Astrocyte of the cerebellum (primary cell): Measurements from ENCODE around the gene NXN.

Experiments
- DNase-seq: peaks from one replicate; pipeline ENCODE4 v3.0.0-alpha.2; 2011; ENCODE audit warnings: low read depth
- H3K4me3 ChIP-seq: 2 replicates; pipeline ENCODE4 v1.5.1; 2011; ENCODE audit warnings: mild to moderate bottlenecking, low read depth, low read length, moderate library complexity
- in situ Hi-C: cut with HindIII; loops from 2 replicates; pipeline ENCODE4 v1.10.0; 2017; ENCODE audit warnings: low sequenced_read_pairs
- TF ChIP-seq, protein P1 (sequence below): IDR thresholded peaks from 2 replicates; pipeline ENCODE4 v1.5.1; 2012; ENCODE audit warnings: low read length, low read depth, moderate library complexity, mild to moderate bottlenecking; ENCODE audit errors: missing control alignments

The NXN gene

DNA sequence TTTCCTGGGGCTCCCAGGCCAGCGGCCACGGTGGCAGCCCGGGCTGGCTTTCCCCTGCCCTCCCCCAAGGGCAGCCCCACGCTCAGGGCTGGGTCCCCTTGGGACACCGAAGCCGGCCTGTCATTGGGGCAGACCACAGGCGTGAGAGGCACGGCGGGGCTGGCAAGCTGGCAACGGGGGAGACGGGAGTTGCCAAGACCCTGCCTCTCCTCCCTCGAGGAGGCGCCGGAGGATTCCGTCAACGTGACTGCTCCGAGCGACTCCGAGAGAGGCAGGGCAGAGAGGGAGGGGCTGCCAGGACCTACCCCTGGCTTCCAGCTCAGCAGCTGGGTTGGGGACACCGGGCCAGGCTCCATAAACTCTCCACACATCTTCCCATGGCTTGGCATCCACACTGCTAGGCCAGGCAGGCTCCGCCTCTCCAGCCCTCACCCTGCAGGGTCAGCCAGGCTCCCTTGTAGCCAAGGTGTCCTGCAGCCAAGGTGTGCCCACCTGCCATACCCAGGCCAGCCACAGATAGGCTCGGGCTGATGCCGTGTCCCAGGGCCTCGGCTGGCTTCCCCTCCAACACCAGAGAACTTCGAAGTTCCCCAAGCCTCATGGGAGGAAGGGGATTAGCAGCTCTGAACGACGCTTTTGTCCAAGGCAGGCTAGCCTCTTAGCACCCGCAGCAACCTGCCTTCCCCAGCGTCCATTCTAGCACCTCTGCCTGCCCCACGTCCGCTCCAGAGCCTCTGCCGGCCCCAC lies 42.9 kb upstream of the NXN start:
- DNase-seq, result no peak
- TF ChIP-seq, protein P1, sequence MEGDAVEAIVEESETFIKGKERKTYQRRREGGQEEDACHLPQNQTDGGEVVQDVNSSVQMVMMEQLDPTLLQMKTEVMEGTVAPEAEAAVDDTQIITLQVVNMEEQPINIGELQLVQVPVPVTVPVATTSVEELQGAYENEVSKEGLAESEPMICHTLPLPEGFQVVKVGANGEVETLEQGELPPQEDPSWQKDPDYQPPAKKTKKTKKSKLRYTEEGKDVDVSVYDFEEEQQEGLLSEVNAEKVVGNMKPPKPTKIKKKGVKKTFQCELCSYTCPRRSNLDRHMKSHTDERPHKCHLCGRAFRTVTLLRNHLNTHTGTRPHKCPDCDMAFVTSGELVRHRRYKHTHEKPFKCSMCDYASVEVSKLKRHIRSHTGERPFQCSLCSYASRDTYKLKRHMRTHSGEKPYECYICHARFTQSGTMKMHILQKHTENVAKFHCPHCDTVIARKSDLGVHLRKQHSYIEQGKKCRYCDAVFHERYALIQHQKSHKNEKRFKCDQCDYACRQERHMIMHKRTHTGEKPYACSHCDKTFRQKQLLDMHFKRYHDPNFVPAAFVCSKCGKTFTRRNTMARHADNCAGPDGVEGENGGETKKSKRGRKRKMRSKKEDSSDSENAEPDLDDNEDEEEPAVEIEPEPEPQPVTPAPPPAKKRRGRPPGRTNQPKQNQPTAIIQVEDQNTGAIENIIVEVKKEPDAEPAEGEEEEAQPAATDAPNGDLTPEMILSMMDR, result no peak
- H3K4me3 ChIP-seq, result no peak overlapping the region
- in situ Hi-C loops, result no loop called here

DNA sequence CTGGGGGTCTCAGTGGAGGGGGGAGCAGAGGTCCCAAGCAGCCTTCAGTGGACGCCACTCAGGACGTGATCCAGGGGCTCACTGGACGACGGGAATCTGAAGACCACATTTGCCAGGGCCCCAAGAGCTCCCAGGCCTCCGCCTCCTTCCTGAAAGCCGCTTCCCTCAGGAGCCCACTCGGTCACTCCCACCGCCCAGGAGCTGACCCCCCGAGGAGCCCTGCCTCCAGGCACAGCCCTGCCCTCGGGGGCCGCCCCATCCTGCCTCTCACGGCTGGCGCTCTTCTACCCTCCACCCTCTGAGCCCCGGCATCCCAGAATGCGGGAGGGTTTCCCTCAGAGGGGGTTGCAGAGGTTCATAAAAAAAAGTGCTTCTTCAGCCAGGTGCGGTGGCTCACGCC lies 41.6 kb upstream of the NXN start:
- in situ Hi-C loops, result no loop called here
- no peak for DNase-seq
- H3K4me3 ChIP-seq, result no peak overlapping the region
- TF ChIP-seq, protein P1, result no peak

DNA sequence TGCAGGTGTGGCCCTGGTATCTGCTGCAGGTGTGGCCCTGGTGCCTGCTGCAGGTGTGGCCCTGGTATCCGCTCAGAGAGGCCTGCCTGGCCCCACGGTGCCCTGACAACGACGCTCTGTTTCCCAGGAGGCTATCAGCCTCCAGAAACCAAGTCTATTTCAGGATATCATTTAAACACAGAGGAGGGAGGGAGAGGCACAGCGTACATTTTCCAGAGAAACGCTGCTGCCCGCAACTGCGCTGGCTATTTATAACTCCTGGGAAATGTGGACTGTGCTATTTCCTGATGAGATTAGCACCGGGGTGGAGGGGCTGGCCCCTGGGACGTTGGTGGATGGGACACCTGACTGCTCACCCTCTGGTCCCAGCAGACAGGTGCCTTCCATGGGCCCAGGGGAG lies 39.9 kb upstream of the NXN start:
- in situ Hi-C loops, result no loop called here
- no peak for DNase-seq
- H3K4me3 ChIP-seq, result no peak overlapping the region
- TF ChIP-seq, protein P1, result no peak

DNA sequence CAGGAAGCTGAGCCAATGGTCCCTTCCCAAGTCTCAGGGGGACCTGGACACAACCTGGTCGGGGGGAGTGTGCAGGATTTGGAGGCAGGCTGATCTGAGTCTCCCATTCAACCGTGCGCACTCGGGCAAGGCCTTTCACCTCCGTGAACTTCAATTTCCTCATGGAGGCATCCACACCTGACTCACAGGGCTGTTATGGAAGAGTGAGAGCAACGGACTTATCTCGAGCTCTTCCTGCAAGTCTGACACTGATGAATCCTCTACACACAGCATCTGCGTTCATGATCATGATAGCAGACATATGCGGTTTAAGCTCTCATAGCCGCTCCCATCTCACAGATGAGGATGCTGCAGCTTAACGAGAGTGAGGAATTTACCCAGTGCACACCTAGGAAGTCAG lies 39.0 kb upstream of the NXN start:
- in situ Hi-C loops, result no loop called here
- no peak for DNase-seq
- H3K4me3 ChIP-seq, result no peak overlapping the region
- TF ChIP-seq, protein P1, result no peak

DNA sequence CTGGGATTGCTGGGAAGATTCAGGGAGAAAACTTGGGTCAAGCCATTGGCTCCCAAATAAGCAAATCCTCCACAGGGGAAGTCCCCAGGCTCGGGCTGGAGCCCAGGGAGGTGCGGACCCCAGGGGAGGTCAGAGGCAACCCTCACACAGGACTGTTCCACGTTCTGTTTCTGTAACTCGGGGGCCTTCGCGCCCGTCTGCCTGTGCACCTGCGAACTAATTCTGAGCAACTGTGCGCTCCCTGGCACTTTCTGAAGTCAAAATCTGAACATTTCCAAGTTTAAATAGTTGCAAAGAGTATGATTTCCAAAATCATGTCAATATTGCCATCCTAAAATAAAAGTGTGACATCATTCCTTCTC lies 34.1 kb upstream of the NXN start:
- no peak overlapping the region for H3K4me3 ChIP-seq
- TF ChIP-seq, protein P1, result no peak
- in situ Hi-C loops, result no loop called here
- DNase-seq, result no peak

DNA sequence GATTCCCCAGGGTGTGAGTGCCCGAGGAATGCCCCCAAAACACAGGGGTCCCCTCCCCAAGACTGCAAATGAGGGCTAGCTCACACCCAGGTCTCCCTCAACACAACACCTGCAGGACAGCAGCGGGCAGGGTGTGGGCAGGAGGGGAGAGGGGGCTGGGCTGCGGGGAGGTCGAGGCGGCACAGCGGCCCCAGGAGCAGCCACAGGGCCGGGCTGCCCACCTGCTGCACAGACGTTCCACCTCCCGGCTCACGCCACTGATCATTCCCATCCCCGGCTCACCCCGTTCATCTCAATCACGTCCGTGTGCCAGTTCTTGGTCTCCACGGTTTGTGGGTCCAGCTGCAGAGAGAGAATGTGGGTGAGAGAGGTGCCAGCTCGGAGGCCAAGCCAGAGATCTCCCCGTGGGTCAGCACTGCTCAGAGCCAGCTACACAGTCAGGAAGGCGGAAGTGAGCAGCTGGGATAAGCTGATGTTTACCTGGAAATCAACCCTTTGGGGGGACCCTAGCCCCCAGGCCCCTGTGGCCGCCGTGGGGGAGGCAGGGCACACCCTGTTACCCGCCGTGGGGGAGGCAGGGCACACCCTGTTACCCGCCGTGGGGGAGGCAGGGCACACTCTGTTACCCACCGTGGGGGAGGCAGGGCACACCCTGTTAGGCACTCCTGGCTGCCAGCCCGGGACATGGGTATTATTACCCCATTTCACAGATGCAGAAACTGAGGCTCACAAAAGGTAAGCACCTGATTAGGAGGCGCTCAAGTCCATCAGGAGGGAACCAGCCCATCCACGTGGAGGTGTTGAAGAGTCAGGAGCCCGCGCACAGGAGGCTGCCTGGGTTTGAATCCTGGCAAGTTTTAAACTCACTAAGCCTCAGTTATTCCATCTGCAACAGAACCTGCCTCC lies 33.5 kb upstream of the NXN start:
- in situ Hi-C loops, result no loop called here
- no peak for DNase-seq
- TF ChIP-seq, protein P1, result no peak
- H3K4me3 ChIP-seq, result no peak overlapping the region
